GM12878 (cell line): ENCODE data around the gene ARHGEF33. TPM values are rescaled to one million over a fixed set of nuclear protein-coding genes. Genes with fewer than 3 reads are reported as not detected.

Experiments used
- ATAC-seq: fragments of 200-7000 bp; cut with Tn5 transposase; 3 replicates; pipeline ENCODE4 v1.9.1; 2020; ENCODE audit warnings: mild to moderate bottlenecking, moderate library complexity
- BruUV-seq: library from RNA; stranded (reverse); fragments of 400-500 nt; replicated peaks from 2 replicates; lab custom pipeline; 2021; lab: Mats Ljungman, UMichigan
- CTCF ChIA-PET: fragments of 300-600 bp; sonication (Branson Sonifier 250); formaldehyde crosslinking; extraction: SDS; loops from one replicate; lab custom pipeline; 2021; ENCODE audit warnings: inconsistent platforms; lab: Yijun Ruan, JAX
- POLR2A ChIA-PET: fragments of 350-600 bp; formaldehyde crosslinking; extraction: SDS; loops from one replicate; lab custom pipeline; 2021; ENCODE audit warnings: inconsistent platforms; lab: Charles Lee
- RAD21 ChIA-PET: fragments of 300-600 bp; sonication (Branson Sonifier 250); formaldehyde crosslinking; loops from one replicate; lab custom pipeline; 2023; ENCODE audit warnings: antibody characterized with exemption; ENCODE audit not compliant: unreplicated experiment; lab: Charles Lee
- SMC1A ChIA-PET: fragments of 300-600 bp; sonication (Branson Sonifier 250); formaldehyde crosslinking; loops from one replicate; lab custom pipeline; 2023; ENCODE audit not compliant: unreplicated experiment, uncharacterized antibody; lab: Charles Lee
- DNase-seq: peaks from one replicate; pipeline ENCODE4 v3.0.0-alpha.2; 2011; ENCODE audit warnings: low read depth, low spot score
- FAIRE-seq: peaks from 3 replicates; lab custom pipeline; 2011; peaks lifted over from hg19 to GRCh38; lab: Jason Lieb, UNC
- H2AFZ ChIP-seq: 2 replicates; pipeline ENCODE4 v1.6.0; 2011; ENCODE audit warnings: low read depth, low read length, control low read depth; ENCODE audit not compliant: control insufficient read depth
- H3K27ac ChIP-seq: 2 replicates; pipeline ENCODE4 v1.5.1; 2011; ENCODE audit warnings: control low read depth; ENCODE audit not compliant: control insufficient read depth, insufficient read depth
- H3K27me3 ChIP-seq, 2 experiments: replicated peaks in 1 of 2; 2 replicates each; pipeline versions ENCODE4 v1.6.0 to v1.6.1; 2011; ENCODE audit warnings: low read length in 1 of 2; ENCODE audit not compliant: control insufficient read depth in 2 of 2, insufficient read depth in 2 of 2
- H3K36me3 ChIP-seq, 2 experiments: 2 replicates each; pipeline ENCODE4 v1.5.1; 2011; ENCODE audit warnings: low read length in 1 of 2; ENCODE audit not compliant: control insufficient read depth in 2 of 2, insufficient read depth in 2 of 2
- H3K4me1 ChIP-seq: 2 replicates; pipeline ENCODE4 v1.6.1; 2011; ENCODE audit warnings: mild to moderate bottlenecking, low read length, moderate library complexity, mixed read lengths; ENCODE audit not compliant: control insufficient read depth, insufficient read depth
- H3K4me2 ChIP-seq: 2 replicates; pipeline ENCODE4 v1.6.0; 2011; ENCODE audit warnings: control low read depth; ENCODE audit not compliant: control insufficient read depth, insufficient read depth
- H3K4me3 ChIP-seq: fragments of 200-600 bp; sonication (generic); 2 replicates; pipeline ENCODE4 v1.5.1; 2016
- H3K79me2 ChIP-seq: 2 replicates; pipeline ENCODE4 v1.6.0; 2011; ENCODE audit warnings: low read length; ENCODE audit not compliant: control insufficient read depth, insufficient read depth
- H3K9ac ChIP-seq: 2 replicates; pipeline ENCODE4 v1.8.0; 2011; ENCODE audit warnings: low read length, control low read depth, mixed read lengths; ENCODE audit not compliant: control insufficient read depth, insufficient read depth
- H3K9me3 ChIP-seq: replicated peaks from 3 replicates; pipeline ENCODE4 v1.5.1; 2011; ENCODE audit warnings: mild to moderate bottlenecking, low read length; ENCODE audit not compliant: control insufficient read depth, insufficient read depth
- H4K20me1 ChIP-seq: 2 replicates; pipeline ENCODE4 v1.6.0; 2011; ENCODE audit not compliant: control insufficient read depth, insufficient read depth
- ATF2 ChIP-seq: IDR thresholded peaks from 2 replicates; pipeline ENCODE4 v1.6.1; 2012; ENCODE audit warnings: low read length, inconsistent platforms
- BCL11A ChIP-seq: IDR thresholded peaks from 2 replicates; pipeline ENCODE4 v1.6.1; 2011; ENCODE audit warnings: low read depth, low read length
- BMI1 ChIP-seq: fragments of 450-650 bp; IDR thresholded peaks from 2 replicates; pipeline ENCODE4 v1.6.1; 2016; ENCODE audit warnings: mild to moderate bottlenecking, moderate library complexity, borderline replicate concordance
- CEBPB ChIP-seq, 2 experiments: fragments of 150-350 bp in 1 of 2; IDR thresholded peaks; 2 replicates each; pipeline ENCODE4 v1.6.1; 2012 to 2014; ENCODE audit warnings: low read depth in 2 of 2, low read length in 2 of 2, borderline replicate concordance in 1 of 2, inconsistent platforms in 1 of 2
- CHD2 ChIP-seq: IDR thresholded peaks from 2 replicates; pipeline ENCODE4 v1.6.1; 2011; ENCODE audit warnings: low read depth, low read length, improper control_type of control experiment, borderline replicate concordance
- CHD4 ChIP-seq: fragments of 200-600 bp; sonication (generic); IDR thresholded peaks from 2 replicates; pipeline ENCODE4 v1.6.1; 2016; ENCODE audit warnings: mild to moderate bottlenecking
- FOXK2 ChIP-seq: fragments of 450-650 bp; IDR thresholded peaks from 2 replicates; pipeline ENCODE4 v1.6.1; 2017; ENCODE audit warnings: mild to moderate bottlenecking, moderate library complexity
- HCFC1 ChIP-seq: fragments of 150-350 bp; IDR thresholded peaks from 2 replicates; pipeline ENCODE4 v1.6.1; 2014; ENCODE audit warnings: low read length
- IKZF1 ChIP-seq: fragments of 450-650 bp; conservative IDR thresholded peaks from 2 replicates; pipeline ENCODE4 v1.6.1; 2017; ENCODE audit warnings: antibody characterized with exemption, mild to moderate bottlenecking
- IKZF2 ChIP-seq, 2 experiments: fragments of 450-650 bp; IDR thresholded peaks; 2 replicates each; pipeline ENCODE4 v1.6.1; 2017; ENCODE audit warnings: mild to moderate bottlenecking in 2 of 2, moderate library complexity in 2 of 2
- JUND ChIP-seq: IDR thresholded peaks from 2 replicates; pipeline ENCODE4 v1.6.1; 2012; ENCODE audit warnings: low read depth, mild to moderate bottlenecking, low read length, improper control_type of control experiment, moderate library complexity
- KAT2A ChIP-seq: conservative IDR thresholded peaks from 2 replicates; pipeline ENCODE4 v1.6.1; 2011; ENCODE audit warnings: low read depth, low read length; ENCODE audit not compliant: control insufficient read depth
- MEF2B ChIP-seq: fragments of 450-650 bp; IDR thresholded peaks from 2 replicates; pipeline ENCODE4 v1.6.1; 2018; ENCODE audit warnings: mild to moderate bottlenecking, moderate library complexity; ENCODE audit not compliant: partially characterized antibody, poor library complexity, severe bottlenecking
- PBX3 ChIP-seq: IDR thresholded peaks from 2 replicates; pipeline ENCODE4 v1.6.1; 2011; ENCODE audit warnings: mild to moderate bottlenecking, low read depth, low read length, moderate library complexity; ENCODE audit not compliant: insufficient replicate concordance
- RCOR1 ChIP-seq: conservative IDR thresholded peaks from 2 replicates; pipeline ENCODE4 v1.6.1; 2012; ENCODE audit warnings: low read depth, low read length, improper control_type of control experiment
- STAT3 ChIP-seq: IDR thresholded peaks from 2 replicates; pipeline ENCODE4 v1.6.1; 2011; ENCODE audit warnings: low read depth, low read length, improper control_type of control experiment
- ZBED1 ChIP-seq: IDR thresholded peaks from 2 replicates; pipeline ENCODE4 v1.6.1; 2016; ENCODE audit warnings: borderline replicate concordance
- ZNF24 ChIP-seq: fragments of 450-650 bp; IDR thresholded peaks from 2 replicates; pipeline ENCODE4 v1.6.1; 2017; ENCODE audit warnings: antibody characterized with exemption, mild to moderate bottlenecking
- ZNF622 ChIP-seq: fragments of 450-650 bp; IDR thresholded peaks from 2 replicates; pipeline ENCODE4 v1.6.1; 2017; ENCODE audit warnings: mild to moderate bottlenecking, inconsistent platforms
- WGBS: methylation state at CpG from one replicate; pipeline ENCODE4 v1.1.6; 2016; ENCODE audit warnings: low lambda C conversion rate; ENCODE audit not compliant: insufficient replicate concordance, insufficient coverage; ENCODE audit errors: missing lambda C conversion rate; 5-methylcytosine and 5-hydroxymethylcytosine counted together
- in situ Hi-C: fragments of 300-500 bp; cut with MboI; formaldehyde crosslinking; loops from 9 replicates; pipeline ENCODE4 v1.14.3; 2018; ENCODE audit warnings: mixed read lengths
- intact Hi-C: fragments of 100-400 bp; cut with micrococcal nuclease; formaldehyde crosslinking; loops from one replicate; pipeline ENCODE4 v1.14.2; 2022; ENCODE audit not compliant: unreplicated experiment
- polyA plus RNA-seq, 11 experiments: library from polyadenylated mRNA; depleted of rRNA in 4 of 11; unstranded in 6 of 11; stranded (reverse) in 5 of 11; fragments of >200 nt; fragmentation: Nextera tagmentation in 4 of 11; fragmentation: Illumina TruSeq in 1 of 11; extraction: Ambion mirVana in 4 of 11; extraction: Trizol in 1 of 11; gene quantifications; 1 replicate in 1 of 11; 2 replicates in 10 of 11; pipeline versions ENCODE4 v1.2.1 to v1.2.3, GENCODE V29; 2011 to 2016; ENCODE audit warnings: inconsistent platforms in 2 of 11, missing spikeins in 2 of 11, low read depth in 1 of 11
- total RNA-seq, 4 experiments: library from RNA; depleted of rRNA in 3 of 4; stranded (reverse); fragments of >200 nt in 3 of 4; fragmentation: Illumina TruSeq in 1 of 4; extraction: Trizol in 1 of 4; gene quantifications; 2 replicates each; pipeline versions ENCODE4 v1.2.1 to v1.2.3, GENCODE V29; 2013 to 2021
- TF ChIP-seq, protein P1 (sequence below): fragments of 450-650 bp; formaldehyde crosslinking; IDR thresholded peaks from 2 replicates; pipeline ENCODE4 v1.5.0; 2022; ENCODE audit warnings: mild to moderate bottlenecking, missing genetic modification characterization

ARHGEF33 gene
- total and polyA plus RNA-seq, 10 of the 15 experiments (the other 5 are each of a cell fraction or from before 2014, with no cell fraction given) = 0.01 to 0.08 (median 0.05) TPM; not detected in 4

- TF ChIP-seq, protein P1, sequence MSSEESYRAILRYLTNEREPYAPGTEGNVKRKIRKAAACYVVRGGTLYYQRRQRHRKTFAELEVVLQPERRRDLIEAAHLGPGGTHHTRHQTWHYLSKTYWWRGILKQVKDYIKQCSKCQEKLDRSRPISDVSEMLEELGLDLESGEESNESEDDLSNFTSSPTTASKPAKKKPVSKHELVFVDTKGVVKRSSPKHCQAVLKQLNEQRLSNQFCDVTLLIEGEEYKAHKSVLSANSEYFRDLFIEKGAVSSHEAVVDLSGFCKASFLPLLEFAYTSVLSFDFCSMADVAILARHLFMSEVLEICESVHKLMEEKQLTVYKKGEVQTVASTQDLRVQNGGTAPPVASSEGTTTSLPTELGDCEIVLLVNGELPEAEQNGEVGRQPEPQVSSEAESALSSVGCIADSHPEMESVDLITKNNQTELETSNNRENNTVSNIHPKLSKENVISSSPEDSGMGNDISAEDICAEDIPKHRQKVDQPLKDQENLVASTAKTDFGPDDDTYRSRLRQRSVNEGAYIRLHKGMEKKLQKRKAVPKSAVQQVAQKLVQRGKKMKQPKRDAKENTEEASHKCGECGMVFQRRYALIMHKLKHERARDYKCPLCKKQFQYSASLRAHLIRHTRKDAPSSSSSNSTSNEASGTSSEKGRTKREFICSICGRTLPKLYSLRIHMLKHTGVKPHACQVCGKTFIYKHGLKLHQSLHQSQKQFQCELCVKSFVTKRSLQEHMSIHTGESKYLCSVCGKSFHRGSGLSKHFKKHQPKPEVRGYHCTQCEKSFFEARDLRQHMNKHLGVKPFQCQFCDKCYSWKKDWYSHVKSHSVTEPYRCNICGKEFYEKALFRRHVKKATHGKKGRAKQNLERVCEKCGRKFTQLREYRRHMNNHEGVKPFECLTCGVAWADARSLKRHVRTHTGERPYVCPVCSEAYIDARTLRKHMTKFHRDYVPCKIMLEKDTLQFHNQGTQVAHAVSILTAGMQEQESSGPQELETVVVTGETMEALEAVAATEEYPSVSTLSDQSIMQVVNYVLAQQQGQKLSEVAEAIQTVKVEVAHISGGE (CRISPR knock-in tag) = no peak
These were observed 134.0 kb downstream of the ARHGEF33 start (continued) for GRCh38 chr2:39023649-39024048.

DNA sequence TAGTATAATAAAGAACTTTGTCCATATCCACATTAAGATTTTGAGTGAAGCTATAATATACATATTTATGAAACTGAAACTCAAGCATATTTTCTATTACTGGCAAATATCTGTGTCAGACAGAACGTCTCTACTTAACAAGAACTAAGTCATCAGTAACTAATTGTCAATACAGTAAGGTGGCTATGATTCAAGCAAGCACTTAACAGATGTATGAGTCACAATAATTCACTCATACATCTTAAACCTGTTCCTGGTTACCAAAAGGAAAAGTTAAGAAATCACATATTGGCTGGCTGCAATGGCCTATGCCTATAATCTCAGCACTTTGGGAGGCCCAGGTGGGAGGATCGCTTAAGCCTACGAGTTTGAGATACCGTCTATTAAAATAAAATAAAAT lies 135.2 kb downstream of the ARHGEF33 start:
- no peak overlapping the region for H2AFZ ChIP-seq
- POLR2A ChIA-PET = interaction anchor here (0.7 kb wide), 1 partner anchor 18 kb away, joined by 4 read pairs; no protein-coding TSS in a partner anchor
- no peak for TF ChIP-seq CEBPB (IDR thresholded peaks at IDR 0.05; ENCODE audit: borderline replicate concordance in 1 of 2, low read depth in 2 of 2, low read length in 2 of 2)
- TF ChIP-seq HCFC1 = no peak
- TF ChIP-seq IKZF1 = no peak
- TF ChIP-seq ZBED1 = no peak
- no peak for TF ChIP-seq MEF2B
- no peak for TF ChIP-seq FOXK2
- no peak for TF ChIP-seq BCL11A
- TF ChIP-seq IKZF2 (IDR thresholded peaks at IDR 0.05) = no peak
- no peak for TF ChIP-seq KAT2A
- TF ChIP-seq ZNF622 = no peak
- no peak for TF ChIP-seq STAT3
- TF ChIP-seq BMI1 = no peak
- TF ChIP-seq PBX3 = no peak
- TF ChIP-seq RCOR1 = no peak
- no peak for TF ChIP-seq CHD2
- TF ChIP-seq ATF2 = no peak
- TF ChIP-seq ZNF24 = no peak
- TF ChIP-seq JUND = no peak
- TF ChIP-seq CHD4 = no peak
- TF ChIP-seq, all 136 proteins: peak for 0
- ChIA-PET RAD21 (no interaction called here), SMC1A (interaction anchor here (1.0 kb wide), 1 partner anchor 517 kb away, joined by 3 read pairs; no protein-coding TSS in a partner anchor), CTCF (interaction anchor here (0.6 to 1.0 kb wide), 2 partner anchors 12 to 26 kb away, joined by 3 to 4 read pairs; no protein-coding TSS in a partner anchor)
- Histone ChIP-seq H3K4me1 (no peaks in the 10 kb centered on the region), H3K9ac (no peak overlapping the region), H3K79me2 (no peaks in the 10 kb centered on the region), H3K4me3 (no peak overlapping the region), H3K36me3 (no peaks in the 10 kb centered on the region), H3K9me3 (no peaks in the 10 kb centered on the region), H3K27ac (no peak overlapping the region), H4K20me1 (no peaks in the 10 kb centered on the region), H3K27me3 (no peaks in the 10 kb centered on the region), H3K4me2 (no peak overlapping the region)
- no peak for ATAC-seq
- WGBS = 85% methylated on average over 4 of the region's 4 CpGs
- in situ Hi-C loops (no loop called here), intact Hi-C loops (no loop called here)
- no peak for DNase-seq
- FAIRE-seq = no peak
- BruUV-seq = no TSS peak
